Effector CD8-positive, alpha-beta T cell (primary cell): Measurements from ENCODE around the gene NR4A1.

Source experiments
- DNase-seq: peaks from one replicate; lab custom pipeline; 2025; lab: John Stamatoyannopoulos, UW
- total RNA-seq, 4 experiments: gene quantifications; one replicate each; lab custom pipeline; 2026; lab: John Stamatoyannopoulos, UW

The NR4A1 gene
- 10.9 to 63.3 (median 21.8) reads per million in 4 experiments for total RNA-seq

DNA sequence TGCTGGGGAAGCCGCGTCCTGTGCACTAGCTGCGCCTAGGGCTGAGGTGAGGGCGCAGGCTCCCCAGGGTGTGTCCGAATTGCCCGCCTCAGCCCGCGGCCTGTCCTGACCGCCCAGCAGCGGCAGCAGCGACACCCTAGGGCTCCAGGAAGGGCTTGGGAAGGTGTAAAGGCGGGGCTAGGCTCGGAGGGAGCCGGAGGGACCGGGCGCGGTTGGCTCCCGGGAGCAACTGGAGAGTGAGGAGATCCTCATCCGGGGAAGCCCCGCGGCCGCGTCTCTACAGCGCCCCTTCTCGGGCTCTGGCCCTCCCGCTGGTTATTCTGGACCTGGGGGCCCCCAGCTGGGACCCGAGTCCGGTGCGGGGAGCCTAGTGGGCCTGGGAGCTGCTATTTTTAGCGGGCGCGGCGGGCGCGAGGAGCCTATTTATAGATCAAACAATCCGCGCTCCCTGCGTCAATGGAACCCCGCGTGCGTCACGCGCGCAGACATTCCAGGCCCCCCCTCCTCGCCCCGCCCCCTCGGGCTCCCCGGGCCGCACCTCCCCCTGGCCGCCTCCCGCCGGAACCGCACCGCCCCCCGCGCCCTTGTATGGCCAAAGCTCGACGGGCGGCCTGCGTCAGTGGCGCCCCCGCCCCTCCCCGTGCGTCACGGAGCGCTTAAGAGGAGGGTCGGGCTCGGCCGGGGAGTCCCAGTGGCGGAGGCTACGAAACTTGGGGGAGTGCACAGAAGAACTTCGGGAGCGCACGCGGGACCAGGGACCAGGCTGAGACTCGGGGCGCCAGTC lies at the start of gene NR4A1:
TSS of gene NR4A1 (plus strand) at position 685 of the 784 bp plus-strand sequence. CDS start 2,887 bp downstream, outside the sequence.
- DNase-seq, result peak; percentile 99

DNA sequence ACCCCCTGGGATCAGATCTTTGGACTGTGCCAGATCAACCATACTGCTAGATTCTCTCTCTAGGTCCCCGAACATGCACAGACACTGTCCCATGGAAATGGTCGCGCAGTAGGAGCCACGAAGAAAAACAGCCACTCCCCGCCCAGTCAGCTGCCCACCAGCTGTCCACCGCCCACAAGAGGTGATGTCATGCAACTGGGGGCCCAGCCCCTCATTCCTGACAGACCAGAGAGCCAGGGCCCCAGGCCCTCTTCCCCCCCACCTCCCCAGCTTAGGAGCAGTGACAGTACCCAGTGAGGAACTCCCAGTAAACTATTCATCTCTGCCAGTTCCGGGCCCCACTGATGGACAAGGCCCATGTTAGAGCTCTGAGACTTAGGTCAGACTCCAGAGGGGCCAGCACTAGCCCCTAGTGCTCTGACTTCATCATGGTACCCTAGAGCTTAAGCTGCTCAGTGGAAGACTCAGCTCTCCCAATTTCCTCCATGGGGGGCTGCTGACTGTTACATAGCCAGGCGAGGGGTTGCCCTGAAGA lies 48.2 kb upstream of the NR4A1 start:
- DNase-seq, result no peak

- DNase-seq, result no peak
Observed at GRCh38 chr12:52003591-52003990, 47.7 kb upstream of the NR4A1 start.

DNA sequence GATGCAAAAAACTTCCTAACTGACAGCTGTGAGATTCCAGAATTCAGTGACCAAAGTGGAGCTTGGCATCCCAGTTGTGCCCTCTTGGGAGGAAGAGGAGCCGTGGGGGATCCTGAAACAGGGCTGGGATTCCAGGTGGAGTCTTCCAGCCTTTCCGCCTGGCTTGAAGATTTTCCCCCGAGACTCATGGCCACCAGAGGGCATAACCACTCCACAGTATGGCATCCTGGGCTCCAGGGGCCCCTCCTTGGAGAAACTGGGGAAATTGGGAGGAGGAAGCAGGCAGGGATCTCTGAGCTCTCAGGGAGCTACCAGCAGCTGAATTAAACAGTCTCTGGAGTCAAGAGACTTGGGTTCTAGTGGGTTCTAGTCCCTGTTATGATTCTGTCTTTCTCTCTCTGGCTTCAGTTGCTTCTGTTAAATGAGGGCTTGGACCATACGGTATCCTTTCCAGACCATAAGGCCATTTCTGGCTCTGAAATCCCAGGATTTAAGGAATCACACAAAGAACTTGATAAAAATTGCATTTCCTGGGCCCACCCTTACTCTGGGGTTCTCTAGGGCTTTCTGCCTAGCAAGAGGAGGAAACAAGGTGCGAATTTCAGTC lies 47.1 kb upstream of the NR4A1 start:
- DNase-seq, result no peak

- DNase-seq, result no peak
Observed at GRCh38 chr12:52005218-52005902, 45.9 kb upstream of the NR4A1 start.

- DNase-seq, result no peak
Observed at GRCh38 chr12:52005903-52006703, 45.1 kb upstream of the NR4A1 start.

GRCh38 chr12:52006726-52007157 lies 44.5 kb upstream of the NR4A1 start, which contains the start of gene TAMALIN:
Gene TAMALIN (plus strand): TSS chr12:52006946. CDS start chr12:52007020, 74 bp downstream.
- DNase-seq, result peak; percentile 86

DNA sequence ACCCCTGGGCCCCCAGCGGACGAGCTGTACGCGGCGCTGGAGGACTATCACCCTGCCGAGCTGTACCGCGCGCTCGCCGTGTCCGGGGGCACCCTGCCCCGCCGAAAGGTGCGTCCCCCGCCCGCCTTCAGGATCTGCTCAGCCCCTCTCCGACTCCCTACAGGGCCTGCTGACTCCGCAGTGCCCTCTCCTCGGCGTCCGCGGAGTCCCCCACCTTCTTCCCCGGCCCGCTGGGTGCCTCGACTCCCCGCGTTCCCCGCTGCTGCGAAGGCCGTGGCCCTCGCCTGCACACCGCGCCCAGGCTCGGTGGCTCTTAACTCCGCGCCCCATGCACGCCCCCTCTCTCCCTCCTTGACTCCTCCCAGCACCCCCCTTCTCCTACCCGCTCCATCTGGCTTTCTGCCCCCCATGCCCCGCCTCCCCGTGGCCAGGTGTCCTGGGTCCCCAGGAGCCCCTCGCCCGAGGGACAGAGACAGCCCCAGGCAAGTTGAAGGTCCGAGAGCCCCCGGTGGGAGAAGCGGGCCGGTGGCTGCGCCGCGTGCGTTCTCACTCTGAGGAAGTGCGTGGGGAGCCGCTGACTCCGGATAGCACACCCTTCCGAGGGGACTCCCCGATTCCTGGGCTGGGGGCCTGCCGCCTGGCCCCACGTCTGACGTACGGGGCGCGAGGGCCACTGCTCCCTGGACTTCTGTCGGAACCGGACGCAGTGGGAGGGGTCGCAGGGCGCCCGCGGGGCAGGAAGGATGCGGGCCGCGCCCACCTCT lies 43.9 kb upstream of the NR4A1 start:
- DNase-seq, result peak; percentile 50

DNA sequence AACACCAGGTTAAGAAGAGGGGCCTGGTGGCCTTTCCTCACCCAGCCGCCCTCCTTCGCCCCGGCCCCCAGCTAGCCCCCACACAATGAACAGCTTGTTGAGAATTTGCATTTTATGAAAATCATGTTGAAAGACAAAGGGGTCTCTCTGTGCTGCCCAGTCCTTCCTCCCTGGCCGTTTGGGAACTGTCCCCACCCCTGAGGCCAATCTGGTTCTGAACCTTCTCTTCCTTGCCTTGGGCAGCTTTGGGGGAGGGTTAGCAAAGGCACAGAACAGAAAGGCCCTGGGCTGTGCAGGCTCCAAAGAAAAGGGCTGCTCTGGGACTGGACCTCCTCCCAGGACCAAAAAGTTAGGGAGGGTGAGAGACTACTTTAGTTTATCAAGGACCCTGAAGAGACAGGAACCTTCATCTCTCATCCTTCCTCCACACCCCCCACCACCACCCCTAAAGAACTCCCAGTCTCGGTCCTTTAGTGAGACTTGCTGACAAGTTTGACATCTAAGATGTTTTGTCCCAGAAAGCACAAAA lies 43.2 kb upstream of the NR4A1 start:
- no peak for DNase-seq

GRCh38 chr12:52009081-52009751 lies 42.0 kb upstream of the NR4A1 start:
- no peak for DNase-seq

DNA sequence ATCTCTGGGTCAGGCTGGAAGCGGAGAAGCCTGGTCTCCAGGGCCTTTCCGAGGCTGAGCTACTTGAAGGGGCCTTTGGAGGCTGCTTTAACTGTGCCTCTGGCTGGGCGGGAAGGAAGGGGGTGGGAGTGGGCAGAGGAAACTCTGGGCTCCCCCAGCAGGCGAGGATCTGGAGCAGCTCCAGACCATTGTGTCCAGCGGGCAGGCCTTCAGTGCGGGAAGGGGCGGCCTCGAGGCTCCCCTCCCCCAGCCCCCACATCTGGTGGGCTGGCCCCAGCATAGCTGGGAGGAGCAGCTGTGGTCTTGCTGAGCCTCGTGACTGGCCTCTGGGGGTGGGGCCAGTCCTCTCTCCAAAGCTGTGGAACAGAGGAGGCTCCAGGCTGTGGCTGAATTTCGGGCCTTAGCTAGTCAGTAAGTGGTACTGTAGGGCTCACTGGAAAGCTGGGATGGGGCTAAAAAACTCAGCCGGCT lies 41.1 kb upstream of the NR4A1 start:
- no peak for DNase-seq

GRCh38 chr12:52010692-52011601 lies 40.3 kb upstream of the NR4A1 start:
- DNase-seq, result no peak

DNA sequence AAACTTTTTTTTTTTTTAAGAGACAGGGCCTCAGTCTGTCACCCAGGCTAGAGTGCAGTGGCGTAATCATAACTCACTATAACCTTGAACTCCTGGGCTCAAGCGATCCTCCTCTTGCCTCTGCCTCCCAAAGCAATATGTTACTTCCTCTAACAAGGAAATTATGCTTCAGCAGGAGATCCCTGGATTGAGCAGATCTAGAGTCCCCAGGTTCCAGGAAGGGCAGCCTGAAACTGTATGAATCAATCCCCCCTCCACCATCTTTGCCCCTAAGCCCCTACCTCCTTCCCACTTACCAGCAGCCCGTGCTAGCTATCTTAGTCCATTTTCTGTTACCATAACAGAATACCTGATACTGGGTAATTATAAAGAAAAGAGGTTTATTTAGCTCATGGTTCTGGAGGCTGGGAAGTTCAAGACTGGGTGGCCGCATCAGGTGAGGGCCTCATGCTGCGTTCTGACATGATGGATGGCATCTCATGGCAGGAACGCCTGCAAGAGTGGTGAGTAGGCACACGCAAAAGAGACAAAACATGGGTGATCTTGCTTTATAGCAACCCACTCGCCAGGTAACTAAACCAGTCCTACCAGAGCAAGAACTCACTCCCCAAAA lies 39.5 kb upstream of the NR4A1 start:
- no peak for DNase-seq

GRCh38 chr12:52013626-52014310 lies 37.5 kb upstream of the NR4A1 start:
- DNase-seq, result no peak

GRCh38 chr12:52014567-52015530 lies 36.4 kb upstream of the NR4A1 start:
- DNase-seq, result no peak

GRCh38 chr12:52015532-52016041 lies 35.7 kb upstream of the NR4A1 start:
- DNase-seq, result no peak
